GM12875 (cell line): Measurements from ENCODE around the gene RELT.

Experiments
- H3K4me3 ChIP-seq: one replicate; pipeline ENCODE4 v1.5.1; 2011; ENCODE audit warnings: low read depth, low read length, control low read depth
- CTCF ChIP-seq: IDR thresholded peaks from 2 replicates; pipeline ENCODE4 v1.5.1; 2011; ENCODE audit warnings: low read depth, mild to moderate bottlenecking, control low read depth, inconsistent platforms, low read length, moderate library complexity, borderline replicate concordance; ENCODE audit not compliant: insufficient read depth

RELT gene

GRCh38 chr11:73406619-73407018, 30.4 kb downstream of the RELT start:
- no peak for TF ChIP-seq CTCF
- no peak overlapping the region for H3K4me3 ChIP-seq

- TF ChIP-seq CTCF: no peak
These were observed 33.2 kb downstream of the RELT start for GRCh38 chr11:73409431-73409830.

GRCh38 chr11:73410627-73411026, 34.4 kb downstream of the RELT start:
- no peak for TF ChIP-seq CTCF
- no peak overlapping the region for H3K4me3 ChIP-seq

More at GRCh38 chr11:73409431-73409830, 33.2 kb downstream of the RELT start:
- H3K4me3 ChIP-seq: no peak overlapping the region

- no peak for TF ChIP-seq CTCF
- no peak overlapping the region for H3K4me3 ChIP-seq
These were observed 34.8 kb downstream of the RELT start for GRCh38 chr11:73411031-73411430.

DNA sequence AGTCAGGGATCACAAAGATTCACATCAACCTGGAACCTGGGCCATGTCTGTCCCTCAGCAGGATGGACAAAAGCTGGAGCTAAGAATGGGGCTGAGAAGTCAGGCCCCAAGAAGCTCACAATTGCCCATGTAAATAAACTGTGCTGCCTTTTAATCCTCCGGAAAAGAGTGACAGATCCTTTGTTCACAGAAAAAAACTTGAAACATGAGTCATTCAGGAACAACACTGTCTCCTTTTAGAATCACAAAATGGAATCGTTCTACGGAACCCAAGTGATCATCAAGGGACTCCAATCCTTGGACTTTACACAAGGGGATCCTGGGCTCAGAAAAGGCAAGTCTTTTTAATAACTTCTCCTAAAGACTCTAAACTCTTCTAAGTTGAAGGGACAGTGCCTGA, 36.1 kb downstream of the RELT start:
- TF ChIP-seq CTCF: no peak
- H3K4me3 ChIP-seq: no peak overlapping the region

DNA sequence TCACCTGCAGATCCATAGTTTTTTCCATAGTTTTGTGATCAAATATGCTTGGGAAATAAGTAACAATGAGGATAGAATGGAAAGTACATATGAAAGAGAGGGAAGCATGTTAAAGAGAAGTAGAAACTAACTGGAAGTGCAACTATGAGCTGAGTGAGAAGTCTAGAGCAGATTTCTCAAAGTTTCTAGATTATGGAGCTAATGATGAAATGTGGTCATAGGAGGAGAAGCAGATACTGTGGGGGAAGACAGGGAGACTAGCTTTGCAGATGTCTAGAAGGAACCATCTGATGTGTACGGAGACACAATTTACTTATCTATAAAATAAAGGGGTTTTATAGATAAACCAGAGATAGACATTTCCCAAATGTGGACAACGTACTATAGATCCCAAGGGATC, 37.1 kb downstream of the RELT start:
- H3K4me3 ChIP-seq: no peak overlapping the region
- TF ChIP-seq CTCF: no peak

DNA sequence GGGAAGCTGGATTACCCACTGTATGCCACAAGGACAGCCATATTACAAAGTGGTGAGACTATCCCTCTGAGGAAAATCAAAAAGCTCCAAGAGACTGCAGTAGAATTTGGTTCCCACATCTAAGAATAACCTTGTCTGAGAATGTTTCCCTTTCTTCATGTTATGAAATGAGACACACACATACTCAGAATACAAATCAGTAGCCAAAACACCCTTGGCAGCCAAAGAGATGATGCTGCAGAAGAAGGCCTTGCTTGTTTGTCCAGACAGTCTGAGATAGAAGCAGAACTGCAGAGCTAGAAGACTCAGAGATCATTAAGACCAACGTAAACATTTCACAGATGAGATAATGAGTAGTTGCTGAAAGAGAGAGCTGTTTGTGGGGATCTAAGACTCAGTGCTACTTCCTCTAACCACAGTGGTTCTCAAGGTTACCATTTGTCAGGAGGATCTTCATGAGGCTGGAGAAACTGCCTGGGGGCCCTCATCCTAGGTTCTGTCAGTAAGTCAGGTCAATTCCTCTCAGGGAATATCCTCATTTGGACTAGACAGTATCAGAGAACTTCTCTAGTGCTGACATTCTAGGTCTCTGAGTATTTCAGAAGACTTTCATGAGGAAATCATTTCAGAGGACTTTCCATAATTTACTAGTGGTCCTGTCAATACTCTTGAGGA, 38.9 kb downstream of the RELT start:
- no peak overlapping the region for H3K4me3 ChIP-seq
- no peak for TF ChIP-seq CTCF
